A549 (cell line): ENCODE measurements around the gene ARL15. TPM values are rescaled to one million over a fixed set of nuclear protein-coding genes. Genes with fewer than 3 reads are reported as not detected.

Source experiments
- ATAC-seq, 2 experiments: fragments of 200-7000 bp in 1 of 2; fragments of >200 bp in 1 of 2; cut with Nextera tagmentation in 1 of 2; cut with Tn5 transposase in 1 of 2; 3 replicates each; pipeline versions ENCODE4 v1.8.0 to v1.9.1; 2018 to 2020; ENCODE audit warnings: mild to moderate bottlenecking in 1 of 2, moderate library complexity in 1 of 2
- CTCF ChIA-PET: fragments of 300-600 bp; sonication (Branson Sonifier 250); formaldehyde crosslinking; extraction: SDS; loops from one replicate; lab custom pipeline; 2021; ENCODE audit warnings: antibody characterized with exemption, inconsistent platforms; lab: Yijun Ruan, JAX
- POLR2A ChIA-PET: fragments of 350-600 bp; formaldehyde crosslinking; extraction: SDS; loops from one replicate; lab custom pipeline; 2021; ENCODE audit warnings: antibody characterized with exemption, inconsistent platforms; lab: Yijun Ruan, JAX
- DNase-seq, 2 experiments: peaks; one replicate each; pipeline versions ENCODE4 v3.0.0 to v3.0.0-alpha.2; 2011 to 2016; ENCODE audit warnings: low read depth in 1 of 2, low spot score in 1 of 2
- FAIRE-seq: peaks from 2 replicates; lab custom pipeline; 2011; peaks lifted over from hg19 to GRCh38; lab: Jason Lieb, UNC
- H3K27ac ChIP-seq, 2 experiments: fragments of >200 bp; sonication (Bioruptor Twin); formaldehyde crosslinking; 3 replicates each; pipeline ENCODE4 v1.5.1; 2016 to 2017
- H3K4me1 ChIP-seq: fragments of >200 bp; sonication (Bioruptor Twin); formaldehyde crosslinking; 3 replicates; pipeline ENCODE4 v1.6.1; 2016
- H3K4me2 ChIP-seq: fragments of >200 bp; sonication (Bioruptor Twin); formaldehyde crosslinking; 3 replicates; pipeline ENCODE4 v1.6.1; 2016
- H3K4me3 ChIP-seq: fragments of >200 bp; sonication (Bioruptor Twin); formaldehyde crosslinking; 3 replicates; pipeline ENCODE4 v1.5.1; 2016
- H3K9me3 ChIP-seq: fragments of >200 bp; sonication (Bioruptor Twin); formaldehyde crosslinking; 3 replicates; pipeline ENCODE4 v1.6.1; 2016
- BHLHE40 ChIP-seq: IDR thresholded peaks from 2 replicates; pipeline ENCODE4 v1.6.1; 2012; ENCODE audit warnings: low read depth, low read length, inconsistent platforms
- CBX2 ChIP-seq: fragments of 200-600 bp; sonication (generic); IDR thresholded peaks from 2 replicates; pipeline ENCODE4 v1.6.1; 2016; ENCODE audit warnings: low read depth, mild to moderate bottlenecking, borderline replicate concordance
- CEBPB ChIP-seq, 2 experiments: fragments of >200 bp in 1 of 2; sonication (Bioruptor Twin) in 1 of 2; formaldehyde crosslinking in 1 of 2; IDR thresholded peaks; 2 replicates each; pipeline ENCODE4 v1.6.1; 2012 to 2016
- CHD4 ChIP-seq: fragments of 200-600 bp; sonication (generic); IDR thresholded peaks from 2 replicates; pipeline ENCODE4 v1.6.1; 2016; ENCODE audit warnings: antibody characterized with exemption, mild to moderate bottlenecking, borderline replicate concordance
- E2F6 ChIP-seq: IDR thresholded peaks from 2 replicates; pipeline ENCODE4 v1.6.1; 2012; ENCODE audit warnings: low read depth, borderline replicate concordance
- EP300 ChIP-seq, 2 experiments: fragments of >200 bp; sonication (Bioruptor Twin); formaldehyde crosslinking; IDR thresholded peaks; 2 replicates in 1 of 2; 3 replicates in 1 of 2; pipeline ENCODE4 v1.6.1; 2016 to 2017
- FOSL2 ChIP-seq, 2 experiments: fragments of 450-650 bp in 1 of 2; fragments of >200 bp in 1 of 2; sonication (Bioruptor Twin) in 1 of 2; formaldehyde crosslinking; IDR thresholded peaks; 2 replicates each; pipeline versions ENCODE4 v1.5.0 to v1.6.1; 2016 to 2020; ENCODE audit warnings: mild to moderate bottlenecking in 1 of 2, moderate library complexity in 1 of 2
- FOXS1 ChIP-seq: fragments of 250-450 bp; sonication (Bioruptor Pico); IDR thresholded peaks from 2 replicates; pipeline ENCODE4 v1.5.0; 2020; ENCODE audit warnings: mild to moderate bottlenecking, moderate library complexity
- HOXA7 ChIP-seq: fragments of 250-450 bp; sonication (Bioruptor Pico); IDR thresholded peaks from 2 replicates; pipeline ENCODE4 v1.5.0; 2020; ENCODE audit warnings: mild to moderate bottlenecking, moderate library complexity
- HOXB13 ChIP-seq: fragments of 250-450 bp; sonication (Bioruptor Pico); IDR thresholded peaks from 2 replicates; pipeline ENCODE4 v1.5.0; 2020; ENCODE audit warnings: low read depth, mild to moderate bottlenecking, moderate library complexity
- KDM1A ChIP-seq: fragments of 200-600 bp; sonication (generic); IDR thresholded peaks from 2 replicates; pipeline ENCODE4 v1.6.1; 2016; ENCODE audit warnings: low read depth, mild to moderate bottlenecking
- KDM5A ChIP-seq: fragments of 200-600 bp; sonication (generic); IDR thresholded peaks from 2 replicates; pipeline ENCODE4 v1.6.1; 2016; ENCODE audit warnings: antibody characterized with exemption, mild to moderate bottlenecking
- MYC ChIP-seq: IDR thresholded peaks from 2 replicates; pipeline ENCODE4 v1.6.1; 2012; ENCODE audit warnings: mild to moderate bottlenecking, inconsistent platforms, low read length, improper control_type of control experiment, borderline replicate concordance
- NFE2L2 ChIP-seq: fragments of 150-350 bp; conservative IDR thresholded peaks from 2 replicates; pipeline ENCODE4 v1.6.1; 2014; ENCODE audit warnings: low read length
- RCOR1 ChIP-seq: fragments of 150-350 bp; IDR thresholded peaks from 2 replicates; pipeline ENCODE4 v1.6.1; 2014; ENCODE audit warnings: antibody characterized with exemption, low read length, low read depth
- RFX5 ChIP-seq: fragments of 450-650 bp; IDR thresholded peaks from 2 replicates; pipeline ENCODE4 v1.7.1; 2014; ENCODE audit warnings: antibody characterized with exemption, mild to moderate bottlenecking, moderate library complexity
- RNF2 ChIP-seq: fragments of 200-600 bp; sonication (generic); IDR thresholded peaks from 2 replicates; pipeline ENCODE4 v1.6.1; 2016; ENCODE audit warnings: low read depth, mild to moderate bottlenecking, antibody characterized with exemption, moderate library complexity, borderline replicate concordance
- SMC3 ChIP-seq: fragments of >200 bp; sonication (Bioruptor Twin); formaldehyde crosslinking; IDR thresholded peaks from 3 replicates; pipeline ENCODE4 v1.6.1; 2018; ENCODE audit warnings: inconsistent platforms
- TFCP2L1 ChIP-seq: fragments of 250-450 bp; sonication (Bioruptor Pico); IDR thresholded peaks from 2 replicates; pipeline ENCODE4 v1.5.0; 2021; ENCODE audit warnings: mild to moderate bottlenecking
- WGBS: methylation state at CpG from one replicate; pipeline ENCODE4 v1.1.6; 2017; ENCODE audit errors: missing lambda C conversion rate; 5-methylcytosine and 5-hydroxymethylcytosine counted together
- polyA plus RNA-seq, 4 experiments: library from polyadenylated mRNA; depleted of rRNA in 3 of 4; stranded (reverse); fragments of >200 nt; fragmentation: RNase III in 1 of 4; extraction: RNeasy Plus Mini Kit Qiagen cat#74134 plus additional on column Dnase treatment in 1 of 4; gene quantifications; 2 replicates in 3 of 4; 3 replicates in 1 of 4; pipeline ENCODE4 v1.2.3, GENCODE V29; 2011 to 2017
- TF ChIP-seq, protein P1 (sequence below): fragments of 200-600 bp; sonication (generic); IDR thresholded peaks from 2 replicates; pipeline ENCODE4 v1.6.1; 2016; ENCODE audit warnings: antibody characterized with exemption, mild to moderate bottlenecking, moderate library complexity
- TF ChIP-seq, protein P2 (sequence below): fragments of 450-650 bp; IDR thresholded peaks from 2 replicates; pipeline ENCODE4 v1.6.1; 2014; ENCODE audit warnings: antibody characterized with exemption
- TF ChIP-seq, protein P3 (sequence below): fragments of >200 bp; sonication (Bioruptor Twin); formaldehyde crosslinking; IDR thresholded peaks from 3 replicates; pipeline ENCODE4 v1.5.1; 2016

ARL15 gene
- polyA plus RNA-seq, 2 of the 4 experiments (the other 2 are of a cell fraction), result 11.8 to 12.1 TPM

DNA sequence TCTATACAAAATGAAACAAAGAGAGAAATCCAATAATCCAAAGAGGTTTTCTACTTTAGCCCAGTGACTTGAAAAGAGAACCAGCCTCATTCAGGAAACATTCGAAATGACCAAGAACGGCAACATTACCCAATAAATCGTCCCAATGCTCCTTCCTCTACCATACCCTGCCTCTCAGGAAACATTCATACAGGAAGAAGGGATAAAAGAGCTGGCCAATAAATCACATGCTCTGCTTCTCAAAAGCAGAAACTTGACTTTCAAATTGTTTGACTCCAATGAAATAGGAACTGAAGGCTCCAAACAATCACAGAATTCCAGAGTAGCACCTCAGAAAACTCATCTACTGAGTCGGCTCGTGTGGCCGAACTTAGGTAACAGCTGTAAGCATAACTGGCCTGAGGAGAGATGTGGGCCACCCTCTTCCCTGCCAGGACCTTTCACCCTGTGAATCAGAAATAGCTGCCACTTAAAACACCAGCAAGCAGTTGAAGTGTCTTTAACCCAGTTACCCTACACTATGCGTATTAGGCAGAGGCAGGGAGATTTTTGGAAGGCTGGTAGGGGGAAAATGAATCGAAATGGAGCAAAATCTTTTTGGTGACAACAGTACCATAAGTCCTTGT lies 14.6 kb downstream of the ARL15 start:
- FAIRE-seq, result no peak
- no peak for ATAC-seq
- POLR2A ChIA-PET, result interaction anchor here (1.4 kb wide), 1 partner anchor 15 kb away, joined by 6 read pairs; the partner anchor contains the start of gene ARL15
- Histone ChIP-seq H3K4me2 (no peak overlapping the region), H3K4me1 (no peaks in the 10 kb centered on the region), H3K9me3 (no peaks in the 10 kb centered on the region), H3K4me3 (no peak overlapping the region), H3K27ac (no peak overlapping the region)
- WGBS, result 87% methylated on average over 8 of the region's 8 CpGs
- CTCF ChIA-PET, result no interaction called here
- TF ChIP-seq, protein P1, sequence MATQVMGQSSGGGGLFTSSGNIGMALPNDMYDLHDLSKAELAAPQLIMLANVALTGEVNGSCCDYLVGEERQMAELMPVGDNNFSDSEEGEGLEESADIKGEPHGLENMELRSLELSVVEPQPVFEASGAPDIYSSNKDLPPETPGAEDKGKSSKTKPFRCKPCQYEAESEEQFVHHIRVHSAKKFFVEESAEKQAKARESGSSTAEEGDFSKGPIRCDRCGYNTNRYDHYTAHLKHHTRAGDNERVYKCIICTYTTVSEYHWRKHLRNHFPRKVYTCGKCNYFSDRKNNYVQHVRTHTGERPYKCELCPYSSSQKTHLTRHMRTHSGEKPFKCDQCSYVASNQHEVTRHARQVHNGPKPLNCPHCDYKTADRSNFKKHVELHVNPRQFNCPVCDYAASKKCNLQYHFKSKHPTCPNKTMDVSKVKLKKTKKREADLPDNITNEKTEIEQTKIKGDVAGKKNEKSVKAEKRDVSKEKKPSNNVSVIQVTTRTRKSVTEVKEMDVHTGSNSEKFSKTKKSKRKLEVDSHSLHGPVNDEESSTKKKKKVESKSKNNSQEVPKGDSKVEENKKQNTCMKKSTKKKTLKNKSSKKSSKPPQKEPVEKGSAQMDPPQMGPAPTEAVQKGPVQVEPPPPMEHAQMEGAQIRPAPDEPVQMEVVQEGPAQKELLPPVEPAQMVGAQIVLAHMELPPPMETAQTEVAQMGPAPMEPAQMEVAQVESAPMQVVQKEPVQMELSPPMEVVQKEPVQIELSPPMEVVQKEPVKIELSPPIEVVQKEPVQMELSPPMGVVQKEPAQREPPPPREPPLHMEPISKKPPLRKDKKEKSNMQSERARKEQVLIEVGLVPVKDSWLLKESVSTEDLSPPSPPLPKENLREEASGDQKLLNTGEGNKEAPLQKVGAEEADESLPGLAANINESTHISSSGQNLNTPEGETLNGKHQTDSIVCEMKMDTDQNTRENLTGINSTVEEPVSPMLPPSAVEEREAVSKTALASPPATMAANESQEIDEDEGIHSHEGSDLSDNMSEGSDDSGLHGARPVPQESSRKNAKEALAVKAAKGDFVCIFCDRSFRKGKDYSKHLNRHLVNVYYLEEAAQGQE, result no peak
- TF ChIP-seq RNF2 (no peak), RFX5 (no peak), CEBPB (IDR thresholded peaks at IDR 0.05) (no peak), FOXS1 (no peak), RCOR1 (no peak), CBX2 (no peak), NFE2L2 (no peak), MYC (no peak)
- TF ChIP-seq, protein P2, sequence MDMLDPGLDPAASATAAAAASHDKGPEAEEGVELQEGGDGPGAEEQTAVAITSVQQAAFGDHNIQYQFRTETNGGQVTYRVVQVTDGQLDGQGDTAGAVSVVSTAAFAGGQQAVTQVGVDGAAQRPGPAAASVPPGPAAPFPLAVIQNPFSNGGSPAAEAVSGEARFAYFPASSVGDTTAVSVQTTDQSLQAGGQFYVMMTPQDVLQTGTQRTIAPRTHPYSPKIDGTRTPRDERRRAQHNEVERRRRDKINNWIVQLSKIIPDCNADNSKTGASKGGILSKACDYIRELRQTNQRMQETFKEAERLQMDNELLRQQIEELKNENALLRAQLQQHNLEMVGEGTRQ, result no peak
- no peak for DNase-seq

DNA sequence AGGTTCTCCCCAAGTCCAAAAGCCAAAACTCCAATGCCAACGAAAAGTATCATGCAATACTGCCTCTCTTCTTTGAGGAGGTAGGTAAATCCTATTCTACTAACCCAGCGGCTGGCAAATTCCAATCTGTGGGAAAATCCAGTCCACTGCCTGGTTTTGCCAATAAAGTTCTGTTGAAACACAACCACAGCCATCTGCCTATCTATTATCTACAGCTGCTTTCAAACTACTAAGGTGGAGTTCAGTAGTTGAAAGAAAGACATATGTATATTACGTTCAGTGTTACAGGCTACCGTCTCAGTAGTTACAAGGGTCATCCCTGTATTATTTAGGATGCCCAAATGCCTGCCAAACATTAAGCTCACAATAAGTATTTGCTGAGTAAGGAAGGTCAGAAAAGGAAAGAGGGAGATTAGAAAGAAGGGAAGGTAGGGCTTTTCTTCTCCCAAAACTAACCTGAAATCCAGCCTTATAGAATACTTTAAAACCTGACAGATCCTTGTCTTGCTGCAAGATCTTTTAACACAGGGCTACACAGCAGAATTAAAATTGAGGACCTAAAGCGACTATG lies 16.2 kb downstream of the ARL15 start:
- 73% methylated on average over 5 of the region's 5 CpGs for WGBS
- CTCF ChIA-PET, result no interaction called here
- POLR2A ChIA-PET, result no interaction called here
- H3K9me3 ChIP-seq, result no peaks in the 10 kb centered on the region
- ATAC-seq, result no peak
- H3K4me2 ChIP-seq, result no peak overlapping the region
- TF ChIP-seq FOSL2 (IDR thresholded peaks at IDR 0.05), result no peak
- TF ChIP-seq FOSL2 (CRISPR knock-in tag; IDR thresholded peaks at IDR 0.05), result no peak
- TF ChIP-seq MYC, result no peak
- no peak for TF ChIP-seq TFCP2L1 (CRISPR knock-in tag)
- TF ChIP-seq, protein P3, sequence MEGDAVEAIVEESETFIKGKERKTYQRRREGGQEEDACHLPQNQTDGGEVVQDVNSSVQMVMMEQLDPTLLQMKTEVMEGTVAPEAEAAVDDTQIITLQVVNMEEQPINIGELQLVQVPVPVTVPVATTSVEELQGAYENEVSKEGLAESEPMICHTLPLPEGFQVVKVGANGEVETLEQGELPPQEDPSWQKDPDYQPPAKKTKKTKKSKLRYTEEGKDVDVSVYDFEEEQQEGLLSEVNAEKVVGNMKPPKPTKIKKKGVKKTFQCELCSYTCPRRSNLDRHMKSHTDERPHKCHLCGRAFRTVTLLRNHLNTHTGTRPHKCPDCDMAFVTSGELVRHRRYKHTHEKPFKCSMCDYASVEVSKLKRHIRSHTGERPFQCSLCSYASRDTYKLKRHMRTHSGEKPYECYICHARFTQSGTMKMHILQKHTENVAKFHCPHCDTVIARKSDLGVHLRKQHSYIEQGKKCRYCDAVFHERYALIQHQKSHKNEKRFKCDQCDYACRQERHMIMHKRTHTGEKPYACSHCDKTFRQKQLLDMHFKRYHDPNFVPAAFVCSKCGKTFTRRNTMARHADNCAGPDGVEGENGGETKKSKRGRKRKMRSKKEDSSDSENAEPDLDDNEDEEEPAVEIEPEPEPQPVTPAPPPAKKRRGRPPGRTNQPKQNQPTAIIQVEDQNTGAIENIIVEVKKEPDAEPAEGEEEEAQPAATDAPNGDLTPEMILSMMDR, result no peak
- no peak for TF ChIP-seq EP300 (IDR thresholded peaks at IDR 0.05)
- no peak for TF ChIP-seq BHLHE40
- no peak for TF ChIP-seq HOXB13
- no peak for TF ChIP-seq KDM5A
- no peak for TF ChIP-seq KDM1A
- TF ChIP-seq E2F6, result no peak
- no peak for TF ChIP-seq CHD4
- TF ChIP-seq SMC3, result no peak
- no peak for TF ChIP-seq RNF2
- no peak for TF ChIP-seq HOXA7
- no peak for FAIRE-seq
- no peaks in the 10 kb centered on the region for H3K4me1 ChIP-seq
- H3K27ac ChIP-seq, result no peak overlapping the region
- H3K4me3 ChIP-seq, result no peak overlapping the region
- no peak for DNase-seq
